Endothelial cell of hepatic sinusoid (primary cell): ENCODE data around the gene ANXA8L1.
"Not testable (repeated sequence)": the region's sequence is repeated elsewhere in the genome, so short reads cannot be mapped to it uniquely, and the experiment has no call there.

ENCODE experiments used
- in situ Hi-C: cut with HindIII; loops from 2 replicates; pipeline ENCODE4 v1.10.0; 2017; ENCODE audit warnings: low sequenced_read_pairs

The ANXA8L1 gene, protein sequence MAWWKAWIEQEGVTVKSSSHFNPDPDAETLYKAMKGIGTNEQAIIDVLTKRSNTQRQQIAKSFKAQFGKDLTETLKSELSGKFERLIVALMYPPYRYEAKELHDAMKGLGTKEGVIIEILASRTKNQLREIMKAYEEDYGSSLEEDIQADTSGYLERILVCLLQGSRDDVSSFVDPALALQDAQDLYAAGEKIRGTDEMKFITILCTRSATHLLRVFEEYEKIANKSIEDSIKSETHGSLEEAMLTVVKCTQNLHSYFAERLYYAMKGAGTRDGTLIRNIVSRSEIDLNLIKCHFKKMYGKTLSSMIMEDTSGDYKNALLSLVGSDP

GRCh38 chr10:46375406-46375805 is at the start of gene ANXA8L1:
Gene ANXA8L1, plus strand, starts transcription at chr10:46375776. Its CDS starts 76 bp downstream, at chr10:46375852.
- in situ Hi-C loops = not testable (repeated sequence)

DNA sequence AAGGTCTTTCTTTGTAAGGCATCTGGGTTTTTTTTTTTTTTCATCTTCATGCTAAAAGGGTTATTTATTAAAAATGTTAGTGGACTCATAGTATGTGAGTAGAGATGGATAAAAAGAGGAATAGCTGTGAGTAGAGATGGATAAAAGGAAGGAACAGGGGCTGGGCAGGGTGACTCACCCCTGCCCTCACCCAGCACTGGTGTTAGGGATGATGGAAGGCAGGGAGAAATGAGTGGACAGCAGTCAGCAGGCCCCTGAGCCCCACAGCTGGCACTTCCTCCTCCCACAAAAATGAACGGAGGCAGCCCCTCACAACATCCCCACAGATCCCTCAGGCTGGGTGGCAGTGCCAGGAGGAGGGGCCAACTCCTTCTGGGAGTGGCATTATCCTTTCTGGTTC is 49.5 kb upstream of the ANXA8L1 start:
- in situ Hi-C loops = no loop called here

DNA sequence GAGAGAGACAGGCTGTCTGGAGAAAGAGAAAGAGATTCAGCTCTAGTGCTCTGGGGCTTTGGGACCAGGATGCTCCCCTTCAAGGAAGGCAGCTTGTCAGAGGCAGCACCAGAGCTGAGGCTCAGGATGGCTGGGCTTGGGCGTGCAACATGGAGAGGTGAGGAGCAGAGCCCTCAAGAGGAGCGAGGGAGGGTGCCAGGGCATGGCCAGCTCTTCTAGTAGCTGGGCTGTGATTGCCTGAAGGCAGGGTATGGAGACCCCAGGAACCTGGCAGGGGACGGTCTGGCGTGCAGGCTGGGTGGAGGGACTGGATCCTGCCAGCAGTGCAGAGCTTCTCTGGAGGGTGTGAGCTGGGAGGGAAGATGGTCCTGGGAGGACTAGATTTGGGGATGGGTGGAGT is 48.6 kb upstream of the ANXA8L1 start:
- in situ Hi-C loops = no loop called here

DNA sequence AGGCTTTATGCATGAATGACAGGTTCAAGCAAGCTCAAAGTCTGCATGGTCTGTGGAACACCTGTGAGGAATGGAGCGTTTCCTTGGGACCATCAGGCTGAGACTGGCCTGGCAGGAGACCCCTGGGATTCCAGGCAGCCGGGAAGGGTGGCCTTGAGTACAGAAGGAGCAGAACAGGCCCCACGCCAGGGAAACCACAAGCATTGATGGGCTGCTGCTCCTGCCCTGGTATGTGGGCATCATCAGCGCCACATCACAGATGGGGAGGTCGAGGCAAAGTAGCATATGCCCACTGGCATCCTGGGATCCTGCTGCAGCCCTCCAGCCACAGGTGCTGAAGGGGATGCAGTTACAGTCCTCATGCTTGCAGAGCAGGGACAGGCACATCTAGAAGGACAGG is 47.9 kb upstream of the ANXA8L1 start:
- in situ Hi-C loops = no loop called here

DNA sequence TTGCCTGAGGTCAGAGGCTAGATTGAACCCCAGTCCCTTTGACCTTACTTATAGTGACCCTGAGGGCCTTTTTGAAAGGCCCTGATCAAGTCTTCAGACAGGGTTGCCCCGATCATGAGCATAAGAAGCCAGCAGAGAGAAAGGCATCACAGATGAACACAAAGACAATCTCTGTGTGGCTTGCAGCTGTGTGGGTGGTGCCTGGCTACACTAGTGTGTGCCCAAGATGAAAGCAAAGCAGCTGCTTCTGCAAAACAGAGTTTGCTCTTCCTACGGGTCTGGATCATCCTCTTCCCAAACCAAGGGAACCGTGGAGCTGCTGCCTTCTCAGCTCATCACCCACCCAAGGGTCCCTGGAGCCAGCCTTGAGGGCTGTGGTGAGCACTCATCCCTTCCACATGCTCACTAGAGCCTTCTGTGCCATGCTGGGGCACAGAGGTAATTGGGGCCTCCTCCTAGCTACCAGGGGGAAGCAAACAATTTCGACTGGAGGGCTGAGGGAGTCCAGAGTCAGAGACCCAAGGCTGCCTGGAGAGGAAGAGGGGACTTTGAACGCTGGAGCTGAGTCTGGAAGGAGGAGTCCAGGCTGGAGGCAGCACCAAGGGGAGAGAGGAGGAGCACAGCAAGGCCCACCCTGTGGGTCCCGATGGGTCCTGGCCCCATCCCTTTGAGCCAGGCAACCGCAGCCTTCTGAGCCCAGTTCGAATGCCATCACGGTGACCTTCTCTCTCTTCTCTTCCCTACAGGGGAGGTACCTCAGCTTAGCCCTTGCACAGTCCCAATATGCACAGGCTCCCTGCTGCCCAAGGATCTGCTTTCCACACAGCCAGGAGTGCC is 46.5 kb upstream of the ANXA8L1 start:
- in situ Hi-C loops = no loop called here

DNA sequence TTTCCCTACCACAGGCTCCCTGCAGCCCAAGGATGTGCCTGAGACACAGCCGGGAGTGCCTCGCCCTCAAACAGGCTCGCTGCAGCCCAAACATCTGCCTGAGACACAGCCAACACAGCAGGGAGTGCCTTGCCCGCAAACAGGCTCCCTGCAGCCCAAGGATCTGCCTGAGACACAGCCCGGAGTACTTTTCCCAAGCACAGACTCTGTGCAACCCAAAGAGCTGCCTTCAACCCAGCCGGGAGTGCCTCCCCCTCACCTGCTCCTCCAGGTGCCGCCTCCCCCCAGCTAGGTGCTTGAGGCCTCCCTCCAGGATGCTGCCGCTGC is 45.9 kb upstream of the ANXA8L1 start:
- in situ Hi-C loops = no loop called here

DNA sequence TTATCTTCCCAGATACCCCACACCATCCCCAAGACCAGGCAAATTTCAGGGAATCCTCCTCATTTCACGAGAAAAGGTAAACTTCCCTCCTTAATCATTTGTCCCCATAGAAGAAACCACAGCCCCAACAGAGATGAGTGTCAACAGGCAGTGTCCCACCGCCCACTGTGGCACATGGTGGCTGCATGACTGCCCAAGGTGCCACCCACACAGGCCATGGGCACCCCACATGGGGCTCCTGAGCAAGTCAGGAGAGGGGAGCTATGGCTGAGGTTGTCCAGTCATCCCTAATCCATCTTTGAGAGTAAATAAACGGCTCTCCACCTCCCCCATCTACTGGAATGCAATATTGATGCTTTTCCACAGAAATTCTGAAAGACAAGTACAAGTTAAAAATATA is 44.7 kb upstream of the ANXA8L1 start:
- in situ Hi-C loops = no loop called here

DNA sequence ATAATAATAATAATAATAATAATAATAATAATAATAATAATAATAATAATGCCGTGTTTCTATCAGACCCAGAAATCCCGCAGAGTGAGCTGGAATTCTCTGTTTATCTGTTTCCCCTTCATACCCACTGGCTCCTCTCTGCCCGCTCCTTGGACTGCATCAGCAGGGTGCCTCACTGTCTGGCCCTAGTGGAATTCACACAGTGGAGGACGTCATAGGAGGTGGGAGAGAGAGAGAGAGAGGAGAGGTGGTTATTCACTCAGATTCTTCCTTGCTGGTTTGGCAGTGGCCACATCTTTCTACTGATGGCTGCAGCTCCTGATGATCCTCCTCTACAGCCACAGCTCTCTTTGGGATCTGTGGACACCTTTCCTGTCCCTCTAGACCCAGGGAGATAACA is 10.1 kb upstream of the ANXA8L1 start:
- in situ Hi-C loops = not testable (repeated sequence)

DNA sequence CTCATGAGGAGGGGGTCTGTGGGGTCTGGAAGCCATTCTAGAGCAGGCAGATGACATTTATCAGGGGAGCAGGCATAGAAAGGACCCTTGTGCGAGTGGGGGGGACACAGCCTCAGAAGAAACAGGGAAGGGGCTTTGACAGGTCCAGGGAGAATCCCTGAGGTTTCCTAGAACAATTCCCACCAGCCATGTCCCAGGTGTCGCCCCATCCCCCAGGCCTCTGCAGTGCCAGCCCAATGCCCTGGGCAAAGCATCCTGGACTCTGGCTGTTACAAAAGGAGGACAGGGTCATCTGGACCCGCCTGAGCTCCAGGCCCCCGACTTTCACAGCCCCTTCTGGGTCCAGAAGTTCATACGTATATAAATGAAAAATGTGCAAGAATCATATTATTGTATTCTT is 8.4 kb upstream of the ANXA8L1 start:
- in situ Hi-C loops = not testable (repeated sequence)

- in situ Hi-C loops = not testable (repeated sequence)
Measured at GRCh38 chr10:46367666-46368240, 7.8 kb upstream of the ANXA8L1 start.

DNA sequence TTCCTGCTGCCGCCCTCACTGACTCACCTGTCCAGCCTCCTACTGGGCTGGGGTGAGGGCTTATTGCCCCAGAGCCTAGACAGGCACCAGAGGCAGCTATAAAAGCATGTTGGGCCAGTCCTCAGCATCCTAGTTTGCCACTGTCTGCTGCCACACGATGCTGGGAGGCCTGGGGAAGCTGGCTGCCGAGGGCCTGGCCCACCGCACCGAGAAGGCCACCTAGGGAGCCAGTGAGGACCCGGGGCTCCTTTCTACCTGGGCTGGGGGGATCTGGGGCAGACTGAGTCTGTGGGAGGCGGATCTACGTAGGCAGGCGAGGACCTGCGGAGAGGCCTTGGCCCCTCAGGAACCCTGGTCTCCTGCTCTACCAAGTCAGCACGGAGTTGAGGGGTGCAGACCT is 6.6 kb upstream of the ANXA8L1 start:
- in situ Hi-C loops = not testable (repeated sequence)

DNA sequence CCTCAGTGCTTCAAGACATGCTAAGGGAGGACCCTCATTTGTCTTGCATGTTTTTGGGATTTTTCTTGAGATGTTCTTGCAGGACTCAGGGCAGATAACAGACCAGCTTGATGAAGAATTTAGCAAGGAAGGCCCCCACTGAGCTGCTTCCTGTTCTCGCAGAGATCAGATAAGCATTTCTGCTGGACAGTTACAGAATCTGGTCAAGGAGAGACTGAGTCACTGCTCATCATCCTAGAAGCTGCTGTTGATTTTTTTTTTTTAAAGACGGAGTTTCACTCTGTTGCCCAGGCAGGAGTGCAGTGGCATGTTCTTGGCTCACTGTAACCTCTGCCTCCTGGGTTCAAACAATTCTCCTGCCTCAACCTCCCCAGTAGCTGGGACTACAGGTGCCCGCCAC is 1.2 kb upstream of the ANXA8L1 start:
- in situ Hi-C loops = not testable (repeated sequence)

GRCh38 chr10:46377022-46377421 is 1.4 kb downstream of the ANXA8L1 start:
- in situ Hi-C loops = not testable (repeated sequence)

GRCh38 chr10:46377651-46378050 is 2.1 kb downstream of the ANXA8L1 start:
- in situ Hi-C loops = not testable (repeated sequence)

DNA sequence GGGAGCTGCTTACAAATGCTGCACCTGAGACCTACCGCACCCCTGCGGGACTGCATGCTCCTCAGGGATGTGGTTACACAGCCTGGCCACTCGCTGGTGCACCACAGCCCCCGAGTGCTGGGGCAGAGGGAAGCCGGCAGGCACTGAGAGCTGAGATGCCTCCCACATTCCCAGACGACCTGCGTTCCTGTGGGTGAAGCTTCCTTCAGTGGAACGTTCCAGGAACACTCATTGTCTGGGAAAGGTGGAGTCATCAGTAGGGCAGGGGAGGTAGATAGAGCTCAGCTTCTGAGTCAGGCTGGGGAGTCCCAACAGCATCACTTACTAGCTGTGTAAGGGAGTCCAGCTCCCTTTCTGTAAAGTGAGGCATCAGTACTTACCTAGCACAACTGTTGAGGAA is 2.5 kb downstream of the ANXA8L1 start:
- in situ Hi-C loops = not testable (repeated sequence)

DNA sequence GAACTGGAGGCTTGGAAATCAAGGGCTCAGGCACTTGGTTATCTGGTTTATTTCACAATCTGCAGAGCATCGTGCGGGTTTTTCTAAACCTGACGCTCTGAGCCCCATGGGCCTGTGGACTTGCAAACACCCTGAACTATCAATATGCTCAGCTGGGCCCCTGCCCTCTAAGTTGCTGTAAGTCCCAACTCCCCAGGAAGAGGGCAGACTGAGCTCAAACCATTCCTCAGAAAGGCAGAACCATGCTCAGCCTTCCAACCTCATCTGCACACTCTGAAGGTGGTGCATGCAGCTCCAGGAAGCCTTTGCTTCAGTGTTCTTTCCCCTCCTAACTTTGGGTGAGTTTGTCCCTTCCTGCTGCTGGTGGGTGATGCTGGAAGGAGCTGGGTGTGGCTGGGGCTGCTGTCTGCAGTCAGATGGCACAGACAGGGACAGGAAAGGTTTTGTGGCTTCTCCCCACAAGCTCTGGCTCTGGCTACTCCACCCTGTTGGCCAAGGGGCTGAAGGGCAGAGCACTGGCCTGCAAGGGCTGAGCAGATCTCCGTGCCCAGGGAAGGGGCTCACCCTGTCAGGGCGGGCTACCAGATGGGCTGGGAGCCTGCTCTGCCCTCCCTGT is 3.8 kb downstream of the ANXA8L1 start:
- in situ Hi-C loops = not testable (repeated sequence)

GRCh38 chr10:46385858-46386257 is 10.3 kb downstream of the ANXA8L1 start:
- in situ Hi-C loops = not testable (repeated sequence)

DNA sequence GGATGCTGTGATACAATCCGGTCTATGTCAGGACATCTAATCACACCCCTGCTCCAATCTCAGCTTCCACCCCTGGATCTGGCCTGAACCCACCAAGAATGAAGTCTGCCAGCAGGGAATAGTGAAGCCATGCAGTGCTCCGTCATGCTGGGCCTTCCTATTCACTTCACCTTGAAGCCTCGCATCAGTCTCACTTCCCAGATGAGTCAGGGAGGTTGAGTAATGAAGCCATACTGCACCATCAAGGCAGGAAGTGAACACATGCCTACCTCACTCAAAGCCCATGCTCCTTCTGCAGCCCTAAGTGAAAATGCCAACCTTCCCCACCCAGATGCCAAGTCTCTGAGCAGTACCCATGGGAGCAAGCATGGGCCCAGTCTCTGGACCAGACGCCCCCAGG is 11.1 kb downstream of the ANXA8L1 start:
- in situ Hi-C loops = not testable (repeated sequence)

- in situ Hi-C loops = not testable (repeated sequence)
Measured at GRCh38 chr10:46387309-46387902, 11.8 kb downstream of the ANXA8L1 start.

- in situ Hi-C loops = not testable (repeated sequence)
Measured at GRCh38 chr10:46391422-46391821, 15.8 kb downstream of the ANXA8L1 start.
